ENCODE measurements around the gene RBBP9.
"Not testable (repeated sequence)": the region's sequence is repeated elsewhere in the genome, so short reads cannot be mapped to it uniquely, and the experiment has no call there.

RBBP9 gene

DNA sequence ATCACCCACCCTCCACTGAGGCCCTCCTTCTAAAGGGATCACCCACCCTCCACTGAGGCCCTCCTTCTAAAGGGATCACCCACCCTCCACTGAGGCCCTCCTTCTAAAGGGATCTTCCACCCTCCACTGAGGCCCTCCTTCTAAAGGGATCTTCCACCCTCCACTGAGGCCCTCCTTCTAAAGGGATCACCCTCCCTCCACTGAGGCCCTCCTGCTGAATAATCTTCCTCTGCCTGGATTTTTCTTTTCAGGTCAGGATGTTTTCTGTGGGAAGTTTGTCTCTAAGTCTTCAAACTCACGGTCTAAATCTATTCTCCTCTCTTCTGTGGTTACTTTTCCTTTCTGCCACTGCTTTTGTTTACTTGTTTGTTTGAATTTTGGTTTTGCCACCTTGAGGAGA lies 4.6 kb upstream of the RBBP9 start:
- not testable (repeated sequence) for DNase-seq

DNA sequence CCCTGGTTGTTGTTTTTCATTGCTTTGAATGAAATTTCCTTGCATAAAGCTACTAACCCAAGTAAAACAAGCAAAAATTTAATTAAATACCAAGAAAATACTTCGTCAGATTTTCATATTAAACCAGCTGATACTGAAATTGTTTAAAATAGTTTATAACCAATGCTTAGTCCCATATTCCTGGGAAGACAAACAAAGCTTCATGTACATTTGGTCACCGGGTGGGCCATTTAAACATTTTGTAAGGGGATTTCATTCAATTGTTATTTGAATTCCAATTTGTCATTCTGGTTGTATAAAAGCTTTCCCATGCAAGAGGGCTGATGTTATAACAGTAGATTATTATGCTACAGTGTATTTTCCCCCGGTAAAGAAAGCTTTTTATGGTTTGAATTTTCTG lies 578 bp upstream of the RBBP9 start:
- no peak for DNase-seq

DNA sequence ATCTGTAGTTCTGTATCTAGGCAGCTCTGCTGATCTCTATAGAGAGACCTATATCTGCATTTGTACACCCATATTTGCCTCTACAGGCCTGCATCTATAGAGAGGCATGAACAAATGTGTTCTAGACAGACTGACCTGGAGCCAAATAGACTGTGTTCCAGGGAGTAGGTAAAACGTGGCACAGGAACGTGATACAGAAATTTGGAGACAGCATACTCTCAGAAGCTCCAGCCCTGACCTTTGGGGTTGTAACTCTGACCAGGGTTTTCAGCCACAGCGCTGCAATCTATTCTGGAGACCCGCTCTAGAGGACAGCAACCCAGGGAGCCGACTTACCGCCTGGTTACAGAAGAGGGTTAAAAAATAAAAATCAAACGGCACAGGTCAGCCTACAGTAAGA lies 983 bp downstream of the RBBP9 start:
- DNase-seq, result peak; percentile 44

DNA sequence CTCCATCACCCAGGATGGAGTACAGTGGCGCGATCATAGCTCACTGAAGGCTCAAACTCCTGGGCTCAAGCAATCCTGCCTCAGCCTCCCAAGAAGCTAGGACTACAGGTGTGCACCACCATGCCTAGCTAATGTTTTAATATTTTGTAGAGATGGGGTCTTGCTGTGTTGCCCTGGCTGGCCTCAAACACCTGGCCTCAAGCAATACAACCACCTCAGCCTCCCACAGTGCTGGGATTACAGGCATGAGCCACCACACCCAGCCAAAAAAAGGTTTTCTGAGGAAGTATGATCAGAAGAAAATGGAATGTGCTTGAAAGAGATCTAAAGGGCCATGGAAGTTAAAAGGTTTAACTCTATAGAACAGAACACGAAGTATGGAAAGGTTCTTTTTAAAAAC lies 8.7 kb downstream of the RBBP9 start:
- DNase-seq, result no peak

DNA sequence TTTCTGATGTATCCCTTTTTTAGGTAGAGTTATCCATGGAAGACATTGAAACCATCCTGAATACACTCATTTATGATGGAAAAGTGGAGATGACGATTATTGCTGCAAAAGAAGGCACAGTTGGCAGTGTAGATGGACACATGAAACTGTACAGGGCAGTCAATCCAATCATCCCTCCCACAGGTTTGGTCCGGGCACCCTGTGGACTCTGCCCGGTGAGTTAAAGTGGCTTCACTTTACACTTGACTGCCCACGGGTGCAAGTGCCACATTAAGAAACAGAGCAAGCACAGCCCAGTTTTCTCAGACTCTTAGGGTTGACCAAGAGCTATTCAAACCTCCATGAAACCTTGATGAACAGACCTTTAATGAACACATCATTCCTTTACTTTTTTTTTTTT lies 15.4 kb downstream of the RBBP9 start:
- DNase-seq, result no peak

DNA sequence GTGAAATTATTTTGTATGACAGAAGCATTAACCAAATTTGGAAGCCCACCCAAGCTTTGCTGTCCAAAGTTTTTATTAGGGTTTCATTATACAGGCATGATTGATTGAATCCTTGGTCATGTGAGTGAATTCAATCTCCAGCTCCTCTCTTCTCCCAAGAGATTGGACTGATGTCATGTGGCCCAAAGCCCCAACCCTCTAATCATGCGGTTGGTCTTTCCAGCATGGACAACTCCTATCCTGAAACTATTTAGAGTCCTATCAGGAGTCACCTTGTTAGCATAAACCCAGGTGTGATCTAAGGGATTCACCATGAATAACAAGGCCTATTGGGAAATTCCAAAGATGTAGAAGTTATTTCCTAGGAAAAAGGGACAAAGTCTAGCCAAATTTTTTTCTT lies 19.2 kb downstream of the RBBP9 start:
- DNase-seq, result no peak

DNA sequence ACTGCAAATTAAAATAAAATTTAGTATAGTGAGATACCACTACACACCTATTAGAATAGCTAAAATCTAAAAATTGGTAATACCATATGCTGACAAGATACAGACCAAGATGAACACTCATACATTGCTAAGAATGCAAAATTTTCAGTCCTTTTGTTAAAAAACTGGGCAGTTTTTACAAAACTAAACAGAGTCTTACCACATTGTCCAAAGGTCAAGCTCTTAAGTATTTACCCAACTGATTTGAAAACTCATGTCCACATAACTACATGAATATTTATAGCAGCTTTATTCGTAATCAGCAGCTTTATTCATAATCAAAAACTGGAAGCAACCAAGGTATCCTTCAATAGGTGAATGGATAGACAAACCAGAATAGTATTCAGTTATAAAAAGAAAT lies 19.8 kb downstream of the RBBP9 start:
- DNase-seq, result no peak

DNA sequence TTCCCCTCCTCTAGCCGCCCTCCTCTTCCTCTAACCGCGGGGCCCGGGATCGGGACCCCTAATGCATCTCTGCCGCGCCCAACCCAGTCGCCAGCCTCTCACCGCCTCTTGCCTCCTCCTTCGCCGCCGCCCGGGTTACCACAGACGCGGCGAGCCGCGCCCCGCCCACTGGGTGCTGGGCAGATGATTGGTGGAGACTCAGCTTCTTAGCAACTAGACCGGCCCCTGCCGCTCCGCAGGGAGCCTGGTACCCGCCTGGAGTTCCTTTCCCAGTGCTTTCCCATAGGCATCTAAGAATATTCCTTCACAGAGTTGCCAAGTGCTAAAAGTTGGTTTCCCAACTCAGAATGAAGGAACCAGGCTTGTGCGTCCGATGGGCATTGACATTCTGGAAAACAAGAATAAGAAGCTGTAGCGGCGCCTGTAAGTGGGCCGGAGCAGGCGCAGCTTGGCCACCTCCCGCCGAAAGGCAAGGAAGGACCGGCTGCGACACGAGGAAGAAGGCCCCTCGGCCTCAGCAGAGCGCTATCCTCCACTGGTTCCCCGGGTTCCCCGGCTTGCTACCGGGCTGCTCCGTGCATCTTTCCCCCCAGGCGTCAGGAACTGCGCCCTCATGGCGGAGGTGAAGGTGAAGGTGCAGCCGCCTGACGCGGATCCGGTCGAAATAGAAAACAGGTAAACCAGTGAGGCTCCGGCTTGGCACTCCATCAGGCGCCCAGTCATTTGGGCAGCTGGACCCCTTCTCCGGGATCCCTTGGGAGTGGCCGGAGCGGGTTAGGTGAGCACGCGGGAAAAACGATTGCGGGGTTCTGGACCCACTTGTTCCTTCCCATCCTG lies 29.9 kb downstream of the RBBP9 start, which contains the start of the genes DZANK1 and POLR3F:
TSS of gene DZANK1 (minus strand) at position 137 of the 837 bp plus-strand sequence. CDS start 1,672 bp downstream, outside the sequence.
TSS of gene POLR3F (plus strand) at position 497 of the 837 bp plus-strand sequence. CDS start at position 614, 117 bp downstream.
- peak; percentile 97 for DNase-seq

DNA sequence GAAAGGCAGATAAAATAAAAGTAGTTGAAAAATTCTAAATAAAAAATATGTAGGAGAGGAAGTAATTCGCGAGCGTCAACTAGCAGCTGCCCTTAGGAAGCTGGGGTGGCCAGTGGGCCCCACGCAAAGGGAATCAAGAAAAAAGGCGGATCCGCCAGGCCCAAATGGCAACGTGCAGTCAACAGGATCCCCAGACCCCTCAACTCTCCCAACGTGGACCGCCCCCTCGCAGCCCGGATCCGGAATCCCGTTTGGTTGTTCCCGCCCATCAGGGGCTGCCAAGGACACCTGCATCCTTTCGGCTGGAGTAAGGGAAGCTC lies 30.5 kb downstream of the RBBP9 start:
- no peak for DNase-seq

DNA sequence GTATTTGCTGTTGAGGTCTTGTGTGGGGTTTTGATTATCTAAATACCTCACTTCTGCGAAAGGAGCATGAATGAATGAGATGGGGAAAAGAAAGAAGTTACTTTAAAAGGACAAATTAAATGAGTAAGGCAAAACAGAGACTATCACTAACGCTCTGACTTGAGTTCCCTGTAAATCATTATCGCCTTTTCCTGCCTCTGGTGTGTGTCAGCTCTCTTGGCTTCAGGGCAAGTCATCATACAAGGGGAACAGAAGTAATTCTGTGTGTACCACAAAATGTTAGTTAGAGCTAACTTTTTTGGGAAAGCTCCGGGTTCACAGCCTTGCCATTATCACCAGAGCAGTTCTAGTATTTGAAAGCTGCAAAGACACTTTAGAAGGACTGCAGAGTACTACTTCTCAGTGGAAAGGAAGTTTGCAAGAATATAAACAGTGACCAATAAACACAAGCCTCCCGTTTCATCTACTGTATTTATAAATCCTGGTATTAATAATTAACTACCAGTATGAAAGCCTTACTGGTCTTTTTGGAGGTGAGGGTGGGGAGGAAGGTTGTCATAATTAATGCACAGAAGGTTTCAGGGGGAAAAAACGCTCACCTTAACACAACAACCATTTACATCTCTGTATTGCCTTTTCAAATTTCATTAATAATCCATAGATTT lies 31.4 kb downstream of the RBBP9 start:
- no peak for DNase-seq

DNA sequence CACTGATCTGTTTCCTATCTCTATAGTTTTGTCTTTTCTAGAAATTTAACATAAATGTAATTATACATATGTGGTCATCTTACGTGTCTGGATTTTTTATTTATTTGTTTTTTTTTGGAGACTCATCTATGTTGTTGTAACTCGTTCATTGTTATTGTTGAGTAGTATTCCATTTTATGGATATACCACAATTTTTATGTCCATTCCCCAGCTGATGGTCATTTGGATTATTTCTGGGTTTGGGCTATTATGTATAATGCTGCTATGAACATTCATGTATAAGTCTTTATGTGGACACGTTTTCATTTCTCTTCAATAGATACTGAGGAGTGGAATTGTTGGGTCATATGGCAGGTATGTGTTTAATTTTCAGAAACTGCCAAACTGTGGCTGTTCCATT lies 40.4 kb downstream of the RBBP9 start:
- no peak for DNase-seq

DNA sequence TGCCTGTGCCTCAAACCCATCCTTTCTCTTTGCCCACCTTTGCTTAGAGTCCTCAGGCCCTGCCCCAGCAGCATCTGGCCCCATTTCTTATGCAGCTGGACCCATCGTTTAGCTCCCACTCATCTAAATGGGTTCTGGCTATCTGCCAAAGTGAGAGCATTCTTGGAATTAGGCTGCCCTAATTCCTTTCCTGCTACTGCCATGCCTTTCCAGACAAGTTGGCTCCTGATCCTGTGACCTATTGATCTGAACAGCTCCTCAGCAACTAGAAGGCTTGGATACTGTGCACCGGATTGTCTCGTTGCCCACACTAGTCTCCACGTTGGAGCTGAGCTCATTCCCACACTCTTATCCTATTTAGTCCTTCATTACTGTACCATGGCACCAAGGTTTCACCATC lies 53.1 kb downstream of the RBBP9 start:
- no peak for DNase-seq

DNA sequence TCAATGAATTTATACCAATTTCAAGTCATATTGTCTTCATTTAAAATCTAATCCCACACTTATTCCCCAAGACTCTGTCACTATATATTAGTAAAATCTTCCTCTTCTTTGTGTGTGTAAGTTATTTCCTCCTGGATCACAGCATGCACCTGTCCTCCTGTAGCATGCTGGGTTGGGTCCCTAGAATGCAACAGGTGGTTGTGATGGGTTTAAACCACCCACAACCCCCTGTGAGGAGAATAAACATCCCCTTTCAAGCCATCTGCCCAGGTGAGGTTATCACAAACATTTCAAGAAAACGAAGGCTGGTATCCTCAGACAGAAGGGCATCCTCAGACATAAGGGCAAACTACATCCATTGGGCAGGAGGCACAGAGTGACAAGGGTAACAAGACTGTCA lies 56.6 kb downstream of the RBBP9 start:
- DNase-seq, result no peak

DNA sequence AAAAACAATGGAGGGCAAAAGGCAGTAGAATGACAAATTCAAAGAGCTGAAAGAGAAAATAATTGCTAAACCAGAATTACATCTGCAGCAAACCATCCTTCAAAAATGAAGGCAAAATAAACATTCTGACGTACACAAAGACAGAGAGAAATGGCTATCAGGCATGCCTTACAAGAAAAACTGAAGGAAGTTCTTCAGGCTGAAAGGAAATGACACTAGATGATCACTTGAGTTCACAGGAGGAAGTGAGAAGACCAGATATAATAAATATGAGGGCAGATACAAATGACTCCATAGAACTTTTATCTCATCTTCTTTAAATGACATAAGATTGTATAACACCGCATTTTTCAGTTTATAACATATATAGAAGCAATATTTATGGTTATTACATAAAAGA lies 60.2 kb downstream of the RBBP9 start:
- no peak for DNase-seq
